Measurements from ENCODE around the gene GCHFR. TPM values are rescaled to one million over a fixed set of nuclear protein-coding genes. Genes with fewer than 3 reads are reported as not detected.

Gene GCHFR
- total and polyA plus RNA-seq, 2 of the 4 experiments (the other 2 are of a cell fraction): 2.3 to 6.5 TPM

DNA sequence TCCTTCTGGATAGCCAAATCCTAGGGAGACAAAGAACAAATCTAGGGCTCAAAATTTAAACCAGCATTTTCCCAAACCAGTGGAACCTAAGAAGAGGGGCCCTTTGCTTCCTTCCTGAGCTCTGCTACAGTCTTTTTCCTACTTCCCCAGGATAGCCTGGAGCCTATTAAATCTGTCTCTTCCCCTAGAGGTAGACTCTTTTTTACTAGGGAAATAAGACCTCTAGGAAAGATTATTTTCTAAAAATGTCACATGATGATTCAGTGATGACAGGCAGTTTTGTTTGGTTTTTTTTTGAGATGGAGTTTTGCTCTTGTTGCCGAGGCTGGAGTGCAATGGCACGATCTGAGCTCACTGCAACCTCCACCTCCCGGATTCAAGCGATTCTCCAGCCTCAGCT lies 27.3 kb upstream of the GCHFR start:
- intact Hi-C loops (cut with micrococcal nuclease): no loop called here
- CTCF ChIA-PET: no interaction called here
- DNase-seq: no peak

More for the DNA sequence above, 27.3 kb upstream of the GCHFR start:
- Histone ChIP-seq H2BK15ac (ENCODE audit: low read depth, low read length) (no peak overlapping the region), H3K4me1 (ENCODE audit: control insufficient read depth, insufficient read depth, low read length) (peaks cover 1% of the 10 kb centered on the region; the same call in 1 of the 2 replicates), H3K18ac (ENCODE audit: low read depth, low read length) (no peak overlapping the region), H3K27ac (ENCODE audit: insufficient read depth, low read length) (no peak overlapping the region), H3K9me3 (ENCODE audit: control insufficient read depth, insufficient read depth, low read length) (no peaks in the 10 kb centered on the region), H4K8ac (ENCODE audit: low read depth in 2 of 2, low read length in 2 of 2) (no peak overlapping the region), H3K4me2 (ENCODE audit: low read depth, low read length) (no peak overlapping the region), H3K9ac (ENCODE audit: low read depth, low read length) (no peak overlapping the region), H3K27me3 (ENCODE audit: control insufficient read depth, insufficient read depth, low read length) (no peaks in the 10 kb centered on the region), H3K56ac (ENCODE audit: extremely low read depth, insufficient read depth, low read length) (no peak overlapping the region), H2AK9ac (replicated peaks; ENCODE audit: low read depth, low read length, poor library complexity) (no peak overlapping the region), H3K9me1 (ENCODE audit: insufficient read depth, low read length) (no peaks in the 10 kb centered on the region), H3K4me3 (ENCODE audit: insufficient read depth, low read depth, low read length) (no peak overlapping the region), H2AFZ (replicated peaks; ENCODE audit: low read length, poor library complexity) (no peak overlapping the region), H4K20me1 (ENCODE audit: insufficient read depth, low read length) (no peaks in the 10 kb centered on the region), H3K23ac (ENCODE audit: low read depth, low read length) (no peak overlapping the region), H2BK20ac (ENCODE audit: low read depth, low read length) (no peak overlapping the region), H3K14ac (replicated peaks; ENCODE audit: low read depth, low read length) (no peak overlapping the region), H2AK5ac (ENCODE audit: low read depth, low read length) (no peak overlapping the region), H2BK5ac (ENCODE audit: low read depth, low read length, poor library complexity, severe bottlenecking) (no peak overlapping the region), H2BK120ac (ENCODE audit: low read depth, low read length) (no peak overlapping the region), H3K36me3 (ENCODE audit: control insufficient read depth, insufficient read depth, low read length) (peaks cover 27% of the 10 kb centered on the region), H3K4ac (ENCODE audit: low read depth, low read length) (no peak overlapping the region), H4K5ac (ENCODE audit: low read depth, low read length) (no peak overlapping the region), H3K79me1 (ENCODE audit: low read depth in 1 of 2, low read length in 2 of 2) (peaks cover 0 to 4% of the 10 kb centered on the region in 2 experiments; a peak in 3 of 4 replicates), H4K91ac (ENCODE audit: insufficient read depth, low read depth, low read length) (no peak overlapping the region)
- dilution Hi-C loops (cut with HindIII; ENCODE audit: low sequenced_read_pairs, unreplicated experiment): no loop called here
- no peak for ATAC-seq (ENCODE audit: low read depth)
- no CpG with 5 or more reads among the region's 4 CpGs for WGBS, 2 experiments (ENCODE audit: extremely low coverage in 2 of 2, insufficient read length in 1 of 2)
- TF ChIP-seq, protein P1, sequence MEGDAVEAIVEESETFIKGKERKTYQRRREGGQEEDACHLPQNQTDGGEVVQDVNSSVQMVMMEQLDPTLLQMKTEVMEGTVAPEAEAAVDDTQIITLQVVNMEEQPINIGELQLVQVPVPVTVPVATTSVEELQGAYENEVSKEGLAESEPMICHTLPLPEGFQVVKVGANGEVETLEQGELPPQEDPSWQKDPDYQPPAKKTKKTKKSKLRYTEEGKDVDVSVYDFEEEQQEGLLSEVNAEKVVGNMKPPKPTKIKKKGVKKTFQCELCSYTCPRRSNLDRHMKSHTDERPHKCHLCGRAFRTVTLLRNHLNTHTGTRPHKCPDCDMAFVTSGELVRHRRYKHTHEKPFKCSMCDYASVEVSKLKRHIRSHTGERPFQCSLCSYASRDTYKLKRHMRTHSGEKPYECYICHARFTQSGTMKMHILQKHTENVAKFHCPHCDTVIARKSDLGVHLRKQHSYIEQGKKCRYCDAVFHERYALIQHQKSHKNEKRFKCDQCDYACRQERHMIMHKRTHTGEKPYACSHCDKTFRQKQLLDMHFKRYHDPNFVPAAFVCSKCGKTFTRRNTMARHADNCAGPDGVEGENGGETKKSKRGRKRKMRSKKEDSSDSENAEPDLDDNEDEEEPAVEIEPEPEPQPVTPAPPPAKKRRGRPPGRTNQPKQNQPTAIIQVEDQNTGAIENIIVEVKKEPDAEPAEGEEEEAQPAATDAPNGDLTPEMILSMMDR (conservative IDR thresholded peaks at IDR 0.05; ENCODE audit: low read depth, low read length): no peak
- no peak for TF ChIP-seq MXI1 (IDR thresholded peaks at IDR 0.05; ENCODE audit: borderline replicate concordance, low read depth, low read length)
- no peak for TF ChIP-seq MAFK (IDR thresholded peaks at IDR 0.05; ENCODE audit: low read depth, low read length)
- no peak for TF ChIP-seq SMC3 (IDR thresholded peaks at IDR 0.05; ENCODE audit: low read depth, low read length)
- BruUV-seq (replicated peaks): no TSS peak
- in situ Hi-C loops (cut with MboI; ENCODE audit: low sequenced_read_pairs): no loop called here
- POLR2A ChIA-PET (ENCODE audit: unreplicated experiment): interaction anchor here (0.5 kb wide), 1 partner anchor 24 kb away, joined by 3 read pairs; no protein-coding TSS in a partner anchor

Data from IMR-90 (cell line).